Neural cell (in vitro differentiated cells): ENCODE measurements around the gene VPS26A. TPM values are rescaled to one million over a fixed set of nuclear protein-coding genes. Genes with fewer than 3 reads are reported as not detected.

ENCODE experiments used
- H2AFZ ChIP-seq: fragments of 200-600, 300-800 bp; sonication (generic), shearing (Covaris generic); 2 replicates; pipeline ENCODE4 v1.6.0; 2014; ENCODE audit warnings: low read depth, mild to moderate bottlenecking, antibody characterized with exemption, low read length, moderate library complexity
- H3F3A ChIP-seq: fragments of 200-600 bp; shearing (Covaris generic); 2 replicates; pipeline ENCODE4 v1.6.1; 2016; ENCODE audit warnings: mild to moderate bottlenecking, moderate library complexity, mixed read lengths, antibody characterized with exemption, low read length; ENCODE audit not compliant: insufficient read depth, poor library complexity, severe bottlenecking
- H3K27ac ChIP-seq: fragments of 200-600, 300-800 bp; sonication (generic), shearing (Covaris generic); 2 replicates; pipeline ENCODE4 v1.5.1; 2014; ENCODE audit warnings: mild to moderate bottlenecking, low read length, moderate library complexity
- H3K27me3 ChIP-seq: fragments of 300-800, 200-600 bp; sonication (generic), shearing (Covaris generic); 2 replicates; pipeline ENCODE4 v1.6.0; 2014; ENCODE audit warnings: mild to moderate bottlenecking, low read depth, low read length, moderate library complexity; ENCODE audit not compliant: insufficient read depth
- H3K36me3 ChIP-seq: fragments of 300-800, 200-600 bp; sonication (generic), shearing (Covaris generic); 2 replicates; pipeline ENCODE4 v1.5.1; 2014; ENCODE audit warnings: mild to moderate bottlenecking, antibody characterized with exemption, low read length, moderate library complexity; ENCODE audit not compliant: insufficient read depth
- H3K4me2 ChIP-seq: fragments of 300-800, 200-600 bp; sonication (generic), shearing (Covaris generic); 2 replicates; pipeline ENCODE4 v1.6.0; 2014; ENCODE audit warnings: mild to moderate bottlenecking, low read length
- H3K4me3 ChIP-seq: fragments of 300-800, 200-600 bp; sonication (generic), shearing (Covaris generic); 2 replicates; pipeline ENCODE4 v1.5.1; 2014; ENCODE audit warnings: mild to moderate bottlenecking, low read length, moderate library complexity
- H3K79me2 ChIP-seq: fragments of 200-600 bp; shearing (Covaris generic); replicated peaks from 2 replicates; pipeline ENCODE4 v1.6.0; 2014; ENCODE audit warnings: mild to moderate bottlenecking, low read length, moderate library complexity; ENCODE audit not compliant: insufficient read depth
- H3K9ac ChIP-seq: fragments of 300-800, 200-600 bp; sonication (generic), shearing (Covaris generic); 2 replicates; pipeline ENCODE4 v1.6.1; 2016; ENCODE audit warnings: mild to moderate bottlenecking, low read length, mixed read lengths
- H3K9me2 ChIP-seq: fragments of 200-600 bp; shearing (Covaris generic); 2 replicates; pipeline ENCODE4 v1.6.1; 2016; ENCODE audit warnings: mild to moderate bottlenecking, low read length, mixed read lengths; ENCODE audit not compliant: insufficient read depth
- H3K9me3 ChIP-seq: fragments of 200-600, 300-800 bp; sonication (generic), shearing (Covaris generic); 2 replicates; pipeline ENCODE4 v1.6.1; 2016; ENCODE audit warnings: mild to moderate bottlenecking, mixed run types, low read length, moderate library complexity, mixed read lengths
- H4K20me1 ChIP-seq: fragments of 200-600 bp; shearing (Covaris generic); 2 replicates; pipeline ENCODE4 v1.6.1; 2016; ENCODE audit warnings: mild to moderate bottlenecking, mixed run types; ENCODE audit not compliant: insufficient read depth
- EP300 ChIP-seq: fragments of 450-650 bp; conservative IDR thresholded peaks from 2 replicates; pipeline ENCODE4 v1.6.1; 2014; ENCODE audit warnings: antibody characterized with exemption, mild to moderate bottlenecking, moderate library complexity; ENCODE audit not compliant: poor library complexity, severe bottlenecking
- EZH2 ChIP-seq: fragments of 200-600, 300-800 bp; shearing (Covaris generic), sonication (generic); IDR thresholded peaks from 2 replicates; pipeline ENCODE4 v1.6.1; 2014; ENCODE audit warnings: antibody characterized with exemption, low read length, borderline replicate concordance, mild to moderate bottlenecking; ENCODE audit not compliant: insufficient read depth, poor library complexity, severe bottlenecking
- MXI1 ChIP-seq: fragments of 450-650 bp; conservative IDR thresholded peaks from 2 replicates; pipeline ENCODE4 v1.6.1; 2014; ENCODE audit warnings: antibody characterized with exemption, mild to moderate bottlenecking; ENCODE audit not compliant: poor library complexity, severe bottlenecking
- POLR2AphosphoS5 ChIP-seq: IDR thresholded peaks from 2 replicates; pipeline ENCODE4 v1.6.1; 2012
- RAD21 ChIP-seq: fragments of 450-650 bp; conservative IDR thresholded peaks from 2 replicates; pipeline ENCODE4 v1.6.1; 2014; ENCODE audit warnings: antibody characterized with exemption, mild to moderate bottlenecking, moderate library complexity
- REST ChIP-seq: IDR thresholded peaks from 2 replicates; pipeline ENCODE4 v1.6.1; 2012; ENCODE audit warnings: borderline replicate concordance
- SMC3 ChIP-seq: fragments of 450-650 bp; conservative IDR thresholded peaks from 2 replicates; pipeline ENCODE4 v1.6.1; 2014; ENCODE audit warnings: antibody characterized with exemption, mild to moderate bottlenecking, moderate library complexity; ENCODE audit not compliant: poor library complexity
- TAF1 ChIP-seq: IDR thresholded peaks from 2 replicates; pipeline ENCODE4 v1.6.1; 2012; ENCODE audit warnings: low read depth
- polyA plus RNA-seq: library from polyadenylated mRNA; depleted of rRNA; stranded (reverse); fragments of >200 nt; gene quantifications from 2 replicates; pipeline ENCODE4 v1.2.3, GENCODE V29; 2014
- TF ChIP-seq, protein P1 (sequence below): fragments of 450-650 bp; IDR thresholded peaks from 2 replicates; pipeline ENCODE4 v1.5.1; 2014; ENCODE audit warnings: antibody characterized with exemption, mild to moderate bottlenecking, moderate library complexity; ENCODE audit not compliant: poor library complexity, severe bottlenecking

VPS26A gene
- polyA plus RNA-seq, 1 donor from 2014 or later, result 48.9 TPM

DNA sequence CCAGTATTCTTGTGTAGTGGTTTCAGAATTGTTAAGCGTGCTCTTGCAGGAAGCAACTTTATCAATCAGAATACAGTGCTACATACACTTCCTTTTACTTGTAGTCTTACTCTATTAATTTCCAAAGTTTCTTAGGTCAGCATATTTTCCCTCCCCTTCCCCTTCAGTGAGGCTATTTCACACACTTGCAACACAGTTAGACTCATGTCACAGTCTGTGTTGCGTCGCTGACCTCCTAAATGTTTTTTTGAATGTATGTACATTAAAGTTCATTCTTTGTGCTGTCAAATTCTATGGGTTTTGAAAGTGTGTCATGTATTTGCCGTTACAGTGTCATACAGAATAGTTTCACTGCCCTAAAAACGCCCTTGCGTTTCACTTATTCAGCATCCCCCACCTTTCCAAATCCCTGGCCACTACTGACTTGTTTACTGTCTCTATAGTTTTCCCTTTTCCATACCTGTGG lies 90.7 kb downstream of the VPS26A start:
- Histone ChIP-seq H3K9ac (no peak overlapping the region), H3K9me3 (no peaks in the 10 kb centered on the region), H3K36me3 (no peaks in the 10 kb centered on the region), H3F3A (no peaks in the 10 kb centered on the region), H3K9me2 (no peaks in the 10 kb centered on the region), H3K4me2 (no peak overlapping the region), H4K20me1 (no peaks in the 10 kb centered on the region), H3K27ac (no peak overlapping the region), H2AFZ (no peak overlapping the region), H3K27me3 (no peaks in the 10 kb centered on the region), H3K4me3 (no peak overlapping the region), H3K79me2 (no peaks in the 10 kb centered on the region)
- TF ChIP-seq MXI1 (no peak), TAF1 (no peak), EP300 (no peak), RAD21 (no peak), SMC3 (no peak)
- TF ChIP-seq, protein P1, sequence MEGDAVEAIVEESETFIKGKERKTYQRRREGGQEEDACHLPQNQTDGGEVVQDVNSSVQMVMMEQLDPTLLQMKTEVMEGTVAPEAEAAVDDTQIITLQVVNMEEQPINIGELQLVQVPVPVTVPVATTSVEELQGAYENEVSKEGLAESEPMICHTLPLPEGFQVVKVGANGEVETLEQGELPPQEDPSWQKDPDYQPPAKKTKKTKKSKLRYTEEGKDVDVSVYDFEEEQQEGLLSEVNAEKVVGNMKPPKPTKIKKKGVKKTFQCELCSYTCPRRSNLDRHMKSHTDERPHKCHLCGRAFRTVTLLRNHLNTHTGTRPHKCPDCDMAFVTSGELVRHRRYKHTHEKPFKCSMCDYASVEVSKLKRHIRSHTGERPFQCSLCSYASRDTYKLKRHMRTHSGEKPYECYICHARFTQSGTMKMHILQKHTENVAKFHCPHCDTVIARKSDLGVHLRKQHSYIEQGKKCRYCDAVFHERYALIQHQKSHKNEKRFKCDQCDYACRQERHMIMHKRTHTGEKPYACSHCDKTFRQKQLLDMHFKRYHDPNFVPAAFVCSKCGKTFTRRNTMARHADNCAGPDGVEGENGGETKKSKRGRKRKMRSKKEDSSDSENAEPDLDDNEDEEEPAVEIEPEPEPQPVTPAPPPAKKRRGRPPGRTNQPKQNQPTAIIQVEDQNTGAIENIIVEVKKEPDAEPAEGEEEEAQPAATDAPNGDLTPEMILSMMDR, result no peak

DNA sequence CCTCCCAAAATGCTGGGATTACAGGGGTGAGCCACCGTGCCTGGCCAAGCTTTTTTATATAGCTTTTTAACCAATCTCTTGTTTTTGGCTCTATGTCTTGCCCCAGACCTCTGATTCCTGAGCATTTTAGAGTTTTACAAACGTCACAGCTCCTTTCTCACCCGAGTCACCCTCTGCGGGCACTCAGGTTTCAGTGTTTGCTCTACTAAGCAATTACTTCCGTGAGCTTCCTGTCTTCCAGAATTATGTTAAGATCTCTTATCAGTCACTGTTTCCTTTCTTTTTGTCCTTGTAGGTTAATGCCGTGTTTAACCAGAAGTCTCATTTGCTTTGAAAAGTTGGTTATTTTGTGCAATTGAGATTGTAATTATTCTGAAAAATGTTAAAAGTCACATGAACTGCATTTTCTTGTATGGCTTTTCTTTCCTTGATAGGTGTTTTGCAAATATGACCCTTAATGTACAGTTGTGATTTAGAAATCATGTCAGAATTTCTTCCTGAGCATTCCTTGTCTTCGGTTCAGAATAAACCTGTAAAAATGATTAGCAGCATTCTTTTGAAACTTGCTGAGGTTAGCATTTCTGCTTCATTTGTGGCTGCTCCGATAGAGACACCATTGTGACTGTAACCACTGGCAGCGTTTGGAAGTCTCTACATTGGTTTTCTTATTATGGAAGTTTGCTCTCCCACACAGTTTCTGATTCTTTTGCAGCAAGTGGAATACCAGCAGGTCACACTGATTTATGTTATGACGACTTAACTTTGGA lies 91.6 kb downstream of the VPS26A start:
- Histone ChIP-seq H3K9ac (no peak overlapping the region), H3K9me2 (no peaks in the 10 kb centered on the region), H3K4me3 (no peak overlapping the region), H4K20me1 (no peaks in the 10 kb centered on the region), H3K79me2 (no peaks in the 10 kb centered on the region), H3K4me2 (no peak overlapping the region), H3K27me3 (no peaks in the 10 kb centered on the region), H3K9me3 (no peaks in the 10 kb centered on the region), H2AFZ (no peak overlapping the region), H3K27ac (no peak overlapping the region), H3K36me3 (no peaks in the 10 kb centered on the region), H3F3A (no peaks in the 10 kb centered on the region)
- TF ChIP-seq REST (no peak), TAF1 (no peak), SMC3 (no peak), POLR2AphosphoS5 (no peak), EZH2 (no peak), MXI1 (no peak), RAD21 (no peak), EP300 (no peak)
- TF ChIP-seq, protein P1, result no peak
